CD14-positive monocyte (primary cell): ENCODE data around the gene PLXNA2. TPM values are rescaled to one million over a fixed set of nuclear protein-coding genes. Genes with fewer than 3 reads are reported as not detected.

Source experiments
- DNase-seq, 3 donors: peaks; one replicate each; pipeline ENCODE4 v3.0.0-alpha.2; 2011 to 2022
- H2AFZ ChIP-seq: 2 replicates; pipeline ENCODE4 v1.6.0; 2012; ENCODE audit warnings: mild to moderate bottlenecking, low read depth, low read length, inconsistent platforms; ENCODE audit not compliant: insufficient read depth, poor library complexity, severe bottlenecking
- H3K27ac ChIP-seq, 2 donors: 1 replicate in 1 of 2; 2 replicates in 1 of 2; pipeline ENCODE4 v1.5.1; 2012 to 2013; ENCODE audit warnings: low read length in 2 of 2, control low read depth in 1 of 2, inconsistent platforms in 1 of 2, low read depth in 1 of 2, mild to moderate bottlenecking in 1 of 2
- H3K27me3 ChIP-seq, 2 donors: one replicate each; pipeline versions ENCODE4 v1.6.0 to v1.6.1; 2011 to 2013; ENCODE audit warnings: low read length in 2 of 2; ENCODE audit not compliant: control insufficient read depth in 2 of 2, insufficient read depth in 2 of 2
- H3K36me3 ChIP-seq, 2 donors: replicated peaks in 1 of 2; 1 replicate in 1 of 2; 2 replicates in 1 of 2; pipeline versions ENCODE4 v1.5.1 to v1.6.1; 2012 to 2013; ENCODE audit warnings: low read length in 2 of 2, control low read depth in 1 of 2, inconsistent platforms in 1 of 2, mild to moderate bottlenecking in 1 of 2; ENCODE audit not compliant: insufficient read depth in 2 of 2, control insufficient read depth in 1 of 2
- H3K4me1 ChIP-seq, 2 donors: 1 replicate in 1 of 2; 2 replicates in 1 of 2; pipeline versions ENCODE4 v1.5.1 to v1.6.1; 2012 to 2013; ENCODE audit warnings: low read length in 2 of 2, control low read depth in 1 of 2, inconsistent platforms in 1 of 2, mild to moderate bottlenecking in 1 of 2, moderate library complexity in 1 of 2; ENCODE audit not compliant: insufficient read depth in 2 of 2, control insufficient read depth in 1 of 2
- H3K4me2 ChIP-seq: replicated peaks from 2 replicates; pipeline ENCODE3; 2012; ENCODE audit warnings: low read length, moderate library complexity, mild to moderate bottlenecking; ENCODE audit not compliant: poor library complexity, severe bottlenecking; ENCODE audit errors: extremely low read depth
- H3K4me3 ChIP-seq, 3 experiments: fragments of 200-600 bp in 1 of 3; sonication (generic) in 1 of 3; replicated peaks in 1 of 3; 1 replicate in 2 of 3; 2 replicates in 1 of 3; pipeline ENCODE4 v1.5.1; 2011 to 2013; ENCODE audit warnings: low read length in 3 of 3, mild to moderate bottlenecking in 3 of 3, control low read depth in 2 of 3, low read depth in 2 of 3, inconsistent platforms in 1 of 3, moderate library complexity in 1 of 3
- H3K79me2 ChIP-seq: 2 replicates; pipeline ENCODE4 v1.6.0; 2012; ENCODE audit warnings: mild to moderate bottlenecking, control low read depth, inconsistent platforms, low read length, moderate library complexity; ENCODE audit not compliant: insufficient read depth
- H3K9ac ChIP-seq: 2 replicates; pipeline ENCODE4 v1.6.0; 2017; ENCODE audit warnings: low read length, mild to moderate bottlenecking; ENCODE audit not compliant: insufficient read depth, poor library complexity, severe bottlenecking
- H3K9me3 ChIP-seq, 2 donors: replicated peaks in 1 of 2; 1 replicate in 1 of 2; 2 replicates in 1 of 2; pipeline versions ENCODE4 v1.5.1 to v1.6.1; 2012 to 2013; ENCODE audit warnings: low read length in 2 of 2, control low read depth in 1 of 2; ENCODE audit not compliant: control insufficient read depth in 1 of 2, insufficient read depth in 1 of 2
- H4K20me1 ChIP-seq: 2 replicates; pipeline ENCODE4 v1.6.0; 2012; ENCODE audit warnings: mild to moderate bottlenecking, low read length, control low read depth, moderate library complexity; ENCODE audit not compliant: insufficient read depth
- H3K27ac Mint-ChIP-seq, 7 donors: one replicate each; pipeline ENCODE4 v1.8.0; 2020; ENCODE audit warnings: mild to moderate bottlenecking in 7 of 7, mixed read lengths in 7 of 7, moderate library complexity in 6 of 7, inconsistent platforms in 2 of 7
- H3K27me3 Mint-ChIP-seq, 3 donors: one replicate each; pipeline ENCODE4 v1.8.0; 2021 to 2022; ENCODE audit warnings: low read depth in 3 of 3, mild to moderate bottlenecking in 3 of 3, mixed read lengths in 3 of 3, moderate library complexity in 3 of 3, inconsistent platforms in 1 of 3
- H3K36me3 Mint-ChIP-seq, 2 donors: one replicate each; pipeline ENCODE4 v1.8.0; 2020; ENCODE audit warnings: mixed read lengths in 2 of 2, inconsistent platforms in 1 of 2, mild to moderate bottlenecking in 1 of 2
- H3K4me1 Mint-ChIP-seq: one replicate; pipeline ENCODE4 v1.8.0; 2020; ENCODE audit warnings: mild to moderate bottlenecking, mixed read lengths
- H3K4me3 Mint-ChIP-seq, 2 donors: one replicate each; pipeline ENCODE4 v1.8.0; 2020; ENCODE audit warnings: mild to moderate bottlenecking in 2 of 2, mixed read lengths in 2 of 2, moderate library complexity in 1 of 2
- H3K9me3 Mint-ChIP-seq, 7 donors: one replicate each; pipeline ENCODE4 v1.8.0; 2020 to 2022; ENCODE audit warnings: mixed read lengths in 7 of 7, mild to moderate bottlenecking in 6 of 7, moderate library complexity in 6 of 7, inconsistent platforms in 2 of 7
- CTCF ChIP-seq: fragments of 200-600 bp; IDR thresholded peaks from one replicate; pipeline ENCODE4 v1.8.0; 2022; ENCODE audit warnings: antibody characterized with exemption, mild to moderate bottlenecking
- WGBS: methylation state at CpG from one replicate; pipeline ENCODE4 v1.1.5; 2013; ENCODE audit warnings: missing lambda C conversion rate; ENCODE audit not compliant: insufficient coverage; 5-methylcytosine and 5-hydroxymethylcytosine counted together
- intact Hi-C, 2 donors: fragments of 100-400 bp; cut with micrococcal nuclease; formaldehyde crosslinking; loops; one replicate each; pipeline versions ENCODE4 v1.15.0 to v1.15.1; 2023
- polyA plus RNA-seq, 3 donors: library from polyadenylated mRNA; depleted of rRNA in 1 of 3; unstranded in 2 of 3; stranded (reverse) in 1 of 3; fragments of 300-500 nt in 2 of 3; fragments of >200 nt in 1 of 3; fragmentation: Illumina TruSeq in 2 of 3; gene quantifications; 1 replicate in 2 of 3; 2 replicates in 1 of 3; pipeline ENCODE4 v1.2.3, GENCODE V29; 2012 to 2021

Gene PLXNA2
- polyA plus RNA-seq, 3 donors = 0.75 to 2.1 (median 1.1) TPM

- Histone ChIP-seq H2AFZ (no peak overlapping the region), H3K9me3 (no peaks in the 10 kb centered on the region), H3K4me3 (no peak overlapping the region), H3K36me3 (no peaks in the 10 kb centered on the region), H4K20me1 (no peaks in the 10 kb centered on the region), H3K27me3 (no peaks in the 10 kb centered on the region), H3K4me2 (no peak overlapping the region), H3K4me1 (peaks cover 0 to 4% of the 10 kb centered on the region in 2 donors), H3K27ac (no peak overlapping the region), H3K9ac (no peak overlapping the region), H3K79me2 (no peaks in the 10 kb centered on the region)
- Mint-ChIP-seq H3K4me1 (no peaks in the 10 kb centered on the region), H3K36me3 (no peaks in the 10 kb centered on the region), H3K9me3 (peaks cover 0 to 1% (median 0%) of the 10 kb centered on the region in 7 donors), H3K27ac (no peak overlapping the region), H3K27me3 (peaks cover 0 to 4% (median 1%) of the 10 kb centered on the region in 3 donors), H3K4me3 (no peak overlapping the region)
- intact Hi-C loops = no loop called here
- no peak for TF ChIP-seq CTCF
- no peak for DNase-seq
- 100% methylated on average over 1 of the region's 2 CpGs for WGBS
Measured at GRCh38 chr1:208120431-208120790, 123.8 kb downstream of the PLXNA2 start.

GRCh38 chr1:208118841-208119606 is 125.2 kb downstream of the PLXNA2 start:
- H3K27ac ChIP-seq = no peak overlapping the region
- TF ChIP-seq CTCF = no peak
- H3K4me1 ChIP-seq = peaks cover 0 to 4% of the 10 kb centered on the region in 2 donors
- H3K9me3 ChIP-seq = no peaks in the 10 kb centered on the region
- H3K27me3 ChIP-seq = no peaks in the 10 kb centered on the region
- no peak overlapping the region for H3K4me3 Mint-ChIP-seq
- DNase-seq = peak in 1 of 3 donors; percentile 13
- no peak overlapping the region for H3K4me2 ChIP-seq
- H3K27me3 Mint-ChIP-seq = peaks cover 0 to 4% (median 3%) of the 10 kb centered on the region in 3 donors
- peaks cover 0 to 1% (median 0%) of the 10 kb centered on the region in 7 donors for H3K9me3 Mint-ChIP-seq
- H3K4me1 Mint-ChIP-seq = no peaks in the 10 kb centered on the region
- no peak overlapping the region for H2AFZ ChIP-seq
- WGBS = 100% methylated on average over 4 of the region's 12 CpGs
- H3K27ac Mint-ChIP-seq = no peak overlapping the region
- H3K4me3 ChIP-seq = no peak overlapping the region
- H3K79me2 ChIP-seq = no peaks in the 10 kb centered on the region
- no peaks in the 10 kb centered on the region for H4K20me1 ChIP-seq
- H3K9ac ChIP-seq = no peak overlapping the region
- intact Hi-C loops = no loop called here
- H3K36me3 ChIP-seq = no peaks in the 10 kb centered on the region
- no peaks in the 10 kb centered on the region for H3K36me3 Mint-ChIP-seq
